Esophagus mucosa (tissue), 1 donor: ENCODE measurements around the gene GPR50. TPM values are rescaled to one million over a fixed set of nuclear protein-coding genes. Genes with fewer than 3 reads are reported as not detected.

Source experiments
- ATAC-seq: fragments of 200-7000 bp; cut with Tn5 transposase; one replicate; pipeline ENCODE4 v1.9.1; 2020
- total RNA-seq: library from RNA; stranded (reverse); gene quantifications from one replicate; pipeline ENCODE4 v1.2.4, GENCODE V29; 2023
- donor health status: DM: yes; HTN: yes; CAD: no.

GPR50 gene
- total RNA-seq, 1 donor from 2014 or later, result not detected

DNA sequence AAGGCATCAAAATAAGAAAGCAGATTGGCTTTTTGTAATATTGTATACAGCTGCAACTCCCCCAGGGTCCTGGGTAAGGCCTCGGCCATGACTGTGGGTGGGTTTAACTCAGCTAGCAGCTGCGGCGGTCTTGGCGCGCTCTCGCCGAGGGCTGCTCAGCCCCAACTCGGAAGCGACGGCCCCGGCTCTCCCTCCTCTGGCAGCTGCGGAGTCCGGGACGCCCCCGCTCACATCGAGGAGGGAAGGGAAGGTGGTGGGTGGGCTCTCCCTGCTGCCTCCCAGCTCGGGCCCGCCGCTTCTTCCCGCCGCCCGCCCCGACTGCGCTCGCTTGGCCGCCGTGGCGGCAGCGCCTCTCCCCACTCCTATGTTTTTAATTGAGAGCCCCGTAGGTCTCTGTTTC is 51.2 kb downstream of the GPR50 start:
- ATAC-seq, result no peak

GRCh38 chrX:151228935-151229334 is 52.6 kb downstream of the GPR50 start:
- no peak for ATAC-seq

Other genes starting within 250 kb of the GPR50 start
- 27.3 TPM for gene HMGB3, start 193.2 kb upstream of the GPR50 start, total RNA-seq
- gene VMA21, start 220.6 kb downstream of the GPR50 start, total RNA-seq, result 25.5 TPM